DND-41 (cell line): ENCODE data around the gene ZNF277.

Source experiments
- EZH2 ChIP-seq: IDR thresholded peaks from 3 replicates; pipeline ENCODE4 v1.6.1; 2012; ENCODE audit warnings: borderline replicate concordance, low read depth, mild to moderate bottlenecking, moderate library complexity, low read length, inconsistent platforms; ENCODE audit not compliant: severe bottlenecking
- TF ChIP-seq, protein P1 (sequence below): IDR thresholded peaks from 2 replicates; pipeline ENCODE4 v1.5.1; 2012; ENCODE audit warnings: borderline replicate concordance, low read length, moderate library complexity, mild to moderate bottlenecking; ENCODE audit not compliant: poor library complexity, severe bottlenecking; ENCODE audit errors: extremely low read depth

DNA sequence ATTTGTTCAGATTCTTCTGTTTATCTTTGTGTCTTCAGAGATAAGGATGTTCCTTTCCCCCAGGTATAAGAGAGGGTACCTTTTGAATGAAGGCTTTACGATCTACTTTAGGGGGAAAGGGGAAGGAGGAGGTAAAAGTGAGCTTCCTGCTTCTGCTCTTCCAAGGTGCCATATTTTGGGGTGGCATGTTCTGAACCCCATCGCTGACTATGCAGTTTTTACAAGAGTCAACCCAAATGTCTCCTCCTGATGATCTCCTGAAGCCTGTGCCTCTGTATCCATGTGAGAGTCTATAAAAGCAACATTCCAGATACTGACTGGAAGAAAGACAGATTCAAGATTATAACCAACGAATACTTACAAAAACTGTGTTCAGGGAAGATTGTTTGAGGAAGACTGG, 102.5 kb downstream of the ZNF277 start:
- TF ChIP-seq, protein P1, sequence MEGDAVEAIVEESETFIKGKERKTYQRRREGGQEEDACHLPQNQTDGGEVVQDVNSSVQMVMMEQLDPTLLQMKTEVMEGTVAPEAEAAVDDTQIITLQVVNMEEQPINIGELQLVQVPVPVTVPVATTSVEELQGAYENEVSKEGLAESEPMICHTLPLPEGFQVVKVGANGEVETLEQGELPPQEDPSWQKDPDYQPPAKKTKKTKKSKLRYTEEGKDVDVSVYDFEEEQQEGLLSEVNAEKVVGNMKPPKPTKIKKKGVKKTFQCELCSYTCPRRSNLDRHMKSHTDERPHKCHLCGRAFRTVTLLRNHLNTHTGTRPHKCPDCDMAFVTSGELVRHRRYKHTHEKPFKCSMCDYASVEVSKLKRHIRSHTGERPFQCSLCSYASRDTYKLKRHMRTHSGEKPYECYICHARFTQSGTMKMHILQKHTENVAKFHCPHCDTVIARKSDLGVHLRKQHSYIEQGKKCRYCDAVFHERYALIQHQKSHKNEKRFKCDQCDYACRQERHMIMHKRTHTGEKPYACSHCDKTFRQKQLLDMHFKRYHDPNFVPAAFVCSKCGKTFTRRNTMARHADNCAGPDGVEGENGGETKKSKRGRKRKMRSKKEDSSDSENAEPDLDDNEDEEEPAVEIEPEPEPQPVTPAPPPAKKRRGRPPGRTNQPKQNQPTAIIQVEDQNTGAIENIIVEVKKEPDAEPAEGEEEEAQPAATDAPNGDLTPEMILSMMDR = no peak
- TF ChIP-seq EZH2 = no peak
